H1 (cell line): Measurements from ENCODE around the gene SLC15A1. TPM values are rescaled to one million over a fixed set of nuclear protein-coding genes. Genes with fewer than 3 reads are reported as not detected.

Experiments used
- CTCF ChIA-PET: fragments of 300-600 bp; sonication (Branson Sonifier 250); formaldehyde crosslinking; loops from one replicate; lab custom pipeline; 2021; ENCODE audit not compliant: partially characterized antibody; lab: Charles Lee
- POLR2A ChIA-PET: fragments of 300-600 bp; sonication (Branson Sonifier 250); formaldehyde crosslinking; loops from one replicate; lab custom pipeline; 2021; ENCODE audit warnings: inconsistent platforms; ENCODE audit not compliant: partially characterized antibody; lab: Charles Lee
- DNase-seq, 2 experiments: peaks; one replicate each; pipeline versions ENCODE4 v3.0.0 to v3.0.0-alpha.2; 2010 to 2022; ENCODE audit warnings: low spot score in 2 of 2, low read depth in 1 of 2, mixed read lengths in 1 of 2
- FAIRE-seq: peaks from 2 replicates; lab custom pipeline; 2011; peaks lifted over from hg19 to GRCh38; lab: Jason Lieb, UNC
- H2AFZ ChIP-seq: 2 replicates; pipeline ENCODE4 v1.8.1; 2012; ENCODE audit warnings: low read length, inconsistent platforms
- H2AK5ac ChIP-seq: 2 replicates; pipeline ENCODE4 v1.6.1; 2013; ENCODE audit warnings: low read depth, low read length
- H2BK120ac ChIP-seq: replicated peaks from 2 replicates; pipeline ENCODE3; 2013; ENCODE audit warnings: low read depth, low read length, inconsistent platforms
- H2BK12ac ChIP-seq: 2 replicates; pipeline ENCODE4 v1.6.1; 2013; ENCODE audit warnings: low read depth, low read length
- H2BK15ac ChIP-seq: 2 replicates; pipeline ENCODE4 v1.6.1; 2013; ENCODE audit warnings: low read length
- H2BK20ac ChIP-seq: 2 replicates; pipeline ENCODE4 v1.6.1; 2013; ENCODE audit warnings: low read length
- H2BK5ac ChIP-seq: 2 replicates; pipeline ENCODE4 v1.6.1; 2013; ENCODE audit warnings: low read depth, low read length
- H3K14ac ChIP-seq: 2 replicates; pipeline ENCODE4 v1.6.1; 2013; ENCODE audit warnings: inconsistent platforms; ENCODE audit not compliant: insufficient read length
- H3K18ac ChIP-seq: 2 replicates; pipeline ENCODE4 v1.6.1; 2013; ENCODE audit warnings: low read length; ENCODE audit errors: extremely low read depth
- H3K23ac ChIP-seq: 2 replicates; pipeline ENCODE4 v1.6.1; 2013; ENCODE audit warnings: inconsistent platforms; ENCODE audit not compliant: insufficient read length
- H3K23me2 ChIP-seq: 2 replicates; pipeline ENCODE4 v1.6.1; 2013; ENCODE audit warnings: low read depth, low read length
- H3K27ac ChIP-seq: 2 replicates; pipeline ENCODE4 v1.6.1; 2011; ENCODE audit warnings: low read depth, low read length, inconsistent platforms
- H3K27me3 ChIP-seq, 4 experiments: replicated peaks in 1 of 4; 1 replicate in 1 of 4; 2 replicates in 3 of 4; pipeline versions ENCODE4 v1.6.1 to v1.8.1; 2011 to 2013; ENCODE audit warnings: low read length in 3 of 4, mild to moderate bottlenecking in 3 of 4, inconsistent platforms in 2 of 4, mixed read lengths in 2 of 4, moderate library complexity in 1 of 4; ENCODE audit not compliant: control insufficient read depth in 3 of 4, insufficient read depth in 3 of 4; ENCODE audit errors: extremely low read depth in 1 of 4
- H3K36me3 ChIP-seq, 4 experiments: 2 replicates each; pipeline versions ENCODE4 v1.6.1 to v1.8.1; 2011 to 2013; ENCODE audit warnings: mild to moderate bottlenecking in 4 of 4, low read length in 3 of 4, moderate library complexity in 2 of 4, control low read depth in 1 of 4, inconsistent platforms in 1 of 4; ENCODE audit not compliant: insufficient read depth in 4 of 4, control insufficient read depth in 2 of 4
- H3K4ac ChIP-seq: replicated peaks from 2 replicates; pipeline ENCODE3; 2013; ENCODE audit warnings: low read length, low read depth, mixed read lengths, inconsistent platforms; ENCODE audit not compliant: insufficient read length
- H3K4me1 ChIP-seq, 4 experiments: replicated peaks in 1 of 4; 1 replicate in 1 of 4; 2 replicates in 3 of 4; pipeline versions ENCODE4 v1.6.1 to v1.8.1; 2011 to 2013; ENCODE audit warnings: low read length in 3 of 4, inconsistent platforms in 2 of 4, mixed read lengths in 1 of 4; ENCODE audit not compliant: insufficient read depth in 4 of 4, control insufficient read depth in 3 of 4
- H3K4me2 ChIP-seq, 2 experiments: 2 replicates each; pipeline versions ENCODE4 v1.6.1 to v1.8.1; 2011 to 2013; ENCODE audit warnings: low read depth in 2 of 2, low read length in 2 of 2, control low read depth in 1 of 2, inconsistent platforms in 1 of 2, mild to moderate bottlenecking in 1 of 2; ENCODE audit not compliant: insufficient read depth in 1 of 2
- H3K4me3 ChIP-seq, 4 experiments: fragments of 200-600, 300-600 bp in 1 of 4; sonication (generic), shearing (Covaris generic), sonication (Bioruptor Twin) in 1 of 4; 2 replicates each; pipeline versions ENCODE4 v1.5.1 to v1.8.1; 2011 to 2016; ENCODE audit warnings: low read length in 4 of 4, low read depth in 3 of 4, control low read depth in 2 of 4, inconsistent platforms in 2 of 4, mild to moderate bottlenecking in 2 of 4, mixed read lengths in 1 of 4, moderate library complexity in 1 of 4; ENCODE audit not compliant: insufficient read depth in 2 of 4; ENCODE audit errors: extremely low read depth in 1 of 4
- H3K56ac ChIP-seq: replicated peaks from 2 replicates; pipeline ENCODE3; 2013; ENCODE audit warnings: low read depth, mild to moderate bottlenecking, mixed read lengths, low read length, inconsistent platforms; ENCODE audit not compliant: insufficient read length
- H3K79me1 ChIP-seq: 2 replicates; pipeline ENCODE4 v1.6.1; 2013; ENCODE audit warnings: low read depth, low read length, control low read depth
- H3K79me2 ChIP-seq, 2 experiments: 2 replicates each; pipeline versions ENCODE4 v1.6.1 to v1.8.1; 2012 to 2013; ENCODE audit warnings: low read length in 2 of 2, mild to moderate bottlenecking in 2 of 2, inconsistent platforms in 1 of 2; ENCODE audit not compliant: insufficient read depth in 2 of 2, control insufficient read depth in 1 of 2
- H3K9ac ChIP-seq, 4 experiments: replicated peaks in 1 of 4; 1 replicate in 1 of 4; 2 replicates in 3 of 4; pipeline versions ENCODE4 v1.6.1 to v1.8.1; 2011 to 2013; ENCODE audit warnings: low read depth in 3 of 4, low read length in 3 of 4, control low read depth in 2 of 4, mild to moderate bottlenecking in 2 of 4, moderate library complexity in 2 of 4, inconsistent platforms in 1 of 4; ENCODE audit errors: extremely low read depth in 1 of 4
- H3K9me3 ChIP-seq, 2 experiments: 2 replicates each; pipeline versions ENCODE4 v1.6.1 to v1.8.1; 2012 to 2013; ENCODE audit warnings: mild to moderate bottlenecking in 2 of 2, moderate library complexity in 2 of 2, control low read depth in 1 of 2, inconsistent platforms in 1 of 2, low read depth in 1 of 2, low read length in 1 of 2, mixed read lengths in 1 of 2; ENCODE audit not compliant: insufficient read depth in 2 of 2
- H4K20me1 ChIP-seq, 2 experiments: replicated peaks in 1 of 2; 2 replicates each; pipeline versions ENCODE3 to v1.8.1; 2011 to 2013; ENCODE audit warnings: inconsistent platforms in 2 of 2, low read length in 2 of 2, mild to moderate bottlenecking in 1 of 2; ENCODE audit not compliant: insufficient read depth in 2 of 2, control insufficient read depth in 1 of 2
- H4K5ac ChIP-seq: 2 replicates; pipeline ENCODE4 v1.6.1; 2013; ENCODE audit warnings: low read length, low read depth, mixed read lengths, inconsistent platforms; ENCODE audit not compliant: insufficient read length
- H4K8ac ChIP-seq: 2 replicates; pipeline ENCODE4 v1.8.0; 2013; ENCODE audit warnings: mild to moderate bottlenecking, moderate library complexity, low read length, inconsistent platforms; ENCODE audit not compliant: insufficient read depth; ENCODE audit errors: extremely low read depth
- H4K91ac ChIP-seq: replicated peaks from 2 replicates; pipeline ENCODE3; 2013; ENCODE audit warnings: low read length, mixed read lengths, inconsistent platforms; ENCODE audit not compliant: insufficient read length
- CEBPB ChIP-seq: IDR thresholded peaks from 2 replicates; pipeline ENCODE4 v1.6.1; 2012; ENCODE audit warnings: low read depth, low read length
- EP300 ChIP-seq, 2 experiments: IDR thresholded peaks; 1 replicate in 1 of 2; 2 replicates in 1 of 2; pipeline ENCODE4 v1.6.1; 2011 to 2012; ENCODE audit warnings: low read depth in 2 of 2, low read length in 2 of 2, mild to moderate bottlenecking in 2 of 2, borderline replicate concordance in 1 of 2, inconsistent platforms in 1 of 2, moderate library complexity in 1 of 2
- JUND ChIP-seq: IDR thresholded peaks from 2 replicates; pipeline ENCODE4 v1.6.1; 2011; ENCODE audit warnings: mild to moderate bottlenecking, improper control_type of control experiment, low read length
- KDM5A ChIP-seq: fragments of 200-600 bp; IDR thresholded peaks from 2 replicates; pipeline ENCODE4 v1.7.1; 2012; ENCODE audit warnings: mild to moderate bottlenecking, low read length, inconsistent platforms, mixed read lengths
- NRF1 ChIP-seq: IDR thresholded peaks from 2 replicates; pipeline ENCODE4 v1.6.1; 2011; ENCODE audit warnings: mild to moderate bottlenecking, low read depth, low read length, improper control_type of control experiment
- SIN3A ChIP-seq, 2 experiments: IDR thresholded peaks in 1 of 2; conservative IDR thresholded peaks in 1 of 2; 2 replicates each; pipeline ENCODE4 v1.6.1; 2011 to 2012; ENCODE audit warnings: low read length in 2 of 2, improper control_type of control experiment in 1 of 2, low read depth in 1 of 2, mild to moderate bottlenecking in 1 of 2
- TCF12 ChIP-seq: IDR thresholded peaks from 2 replicates; pipeline ENCODE4 v1.6.1; 2011; ENCODE audit warnings: low read depth, mild to moderate bottlenecking, low read length
- WGBS, 2 experiments: shearing (Covaris generic) in 1 of 2; methylation state at CpG; one replicate each; pipeline versions ENCODE4 v1.1.6 to v1.1.7; 2013 to 2015; ENCODE audit warnings: low lambda C conversion rate in 2 of 2, mixed read lengths in 2 of 2, inconsistent platforms in 1 of 2, low coverage in 1 of 2, missing lambda C conversion rate in 1 of 2; ENCODE audit not compliant: insufficient replicate concordance in 2 of 2, insufficient coverage in 1 of 2, insufficient read length in 1 of 2; ENCODE audit errors: extremely low coverage in 1 of 2, missing lambda C conversion rate in 1 of 2; 5-methylcytosine and 5-hydroxymethylcytosine counted together
- polyA plus RNA-seq, 7 experiments: library from polyadenylated mRNA; depleted of rRNA in 3 of 7; stranded (reverse) in 5 of 7; unstranded in 2 of 7; fragments of >200 nt in 5 of 7; fragments of 200-250 nt in 2 of 7; gene quantifications; 1 replicate in 5 of 7; 2 replicates in 1 of 7; 4 replicates in 1 of 7; pipeline versions ENCODE4 v1.2.1 to v1.2.3, GENCODE V29; 2011 to 2013; ENCODE audit warnings: missing spikeins in 2 of 7, mixed read lengths in 2 of 7
- total RNA-seq: library from RNA; stranded (reverse); fragmentation: NEBNext Ultra II Directional; extraction: Animal tissue kit (Norgen Biotek cat#: 25700); gene quantifications from 2 replicates; pipeline ENCODE4 v1.2.1, GENCODE V29; 2021
- TF ChIP-seq, protein P1 (sequence below): IDR thresholded peaks from 2 replicates; pipeline ENCODE4 v1.6.1; 2012; ENCODE audit warnings: inconsistent platforms

Gene SLC15A1
- total and polyA plus RNA-seq, 2 of the 8 experiments (the other 6 are each of a cell fraction or from before 2014, with no cell fraction given), result 1.3 to 2.4 TPM

DNA sequence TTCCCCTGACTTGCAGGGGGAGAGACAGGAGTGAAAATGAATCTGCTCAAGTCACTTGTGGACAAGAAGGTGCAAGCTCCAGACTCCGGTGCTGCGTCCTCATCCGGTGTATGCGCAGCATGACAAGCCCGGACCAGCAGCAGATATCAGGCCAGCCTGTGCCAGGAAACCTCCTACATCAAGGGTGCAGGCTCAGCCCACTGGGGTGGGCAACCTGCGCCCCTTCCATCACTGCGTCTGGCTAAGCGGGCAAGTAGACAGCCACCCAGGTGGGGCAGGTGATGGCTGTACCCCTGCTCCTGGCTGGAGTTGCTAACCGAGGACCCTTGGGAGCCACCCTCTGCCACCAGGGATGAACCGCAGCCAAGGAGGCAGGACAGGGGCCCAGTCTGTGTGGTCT is 32.9 kb upstream of the SLC15A1 start:
- no peak overlapping the region for H3K4me2 ChIP-seq
- no peak overlapping the region for H2BK12ac ChIP-seq
- H2BK5ac ChIP-seq, result no peak overlapping the region
- no peak overlapping the region for H2BK20ac ChIP-seq
- no peak overlapping the region for H3K4me3 ChIP-seq
- H2BK15ac ChIP-seq, result no peak overlapping the region
- H4K8ac ChIP-seq, result peak overlapping the region; percentile 31; the same call in 1 of the 2 replicates
- WGBS, 2 experiments, result 91% methylated on average over 10 of the region's 10 CpGs; no CpG with 5 or more reads in 1 of the 2 experiments
- CTCF ChIA-PET, result interaction anchor here (1.0 to 4.6 kb wide), 2 partner anchors 12 to 58 kb away, joined by 3 to 22 read pairs; no protein-coding TSS in a partner anchor
- DNase-seq (no peak), FAIRE-seq (no peak)
- H3K4ac ChIP-seq, result no peak overlapping the region
- H3K36me3 ChIP-seq, result no peaks in the 10 kb centered on the region
- no peaks in the 10 kb centered on the region for H3K79me2 ChIP-seq
- POLR2A ChIA-PET, result interaction anchor here (1.3 kb wide), 1 partner anchor 19 kb away, joined by 3 read pairs; no protein-coding TSS in a partner anchor
- H3K27me3 ChIP-seq, result no peaks in the 10 kb centered on the region
- H3K56ac ChIP-seq, result no peak overlapping the region
- H3K23me2 ChIP-seq, result no peaks in the 10 kb centered on the region
- H3K79me1 ChIP-seq, result no peaks in the 10 kb centered on the region
- no peak overlapping the region for H4K91ac ChIP-seq
- H4K20me1 ChIP-seq, result no peaks in the 10 kb centered on the region
- no peak overlapping the region for H4K5ac ChIP-seq
- no peak overlapping the region for H2AFZ ChIP-seq
- H3K18ac ChIP-seq, result no peak overlapping the region
- no peak overlapping the region for H3K14ac ChIP-seq
- TF ChIP-seq KDM5A, result no peak
- TF ChIP-seq JUND, result no peak
- TF ChIP-seq, protein P1, sequence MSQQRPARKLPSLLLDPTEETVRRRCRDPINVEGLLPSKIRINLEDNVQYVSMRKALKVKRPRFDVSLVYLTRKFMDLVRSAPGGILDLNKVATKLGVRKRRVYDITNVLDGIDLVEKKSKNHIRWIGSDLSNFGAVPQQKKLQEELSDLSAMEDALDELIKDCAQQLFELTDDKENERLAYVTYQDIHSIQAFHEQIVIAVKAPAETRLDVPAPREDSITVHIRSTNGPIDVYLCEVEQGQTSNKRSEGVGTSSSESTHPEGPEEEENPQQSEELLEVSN, result no peak
- TF ChIP-seq TCF12, result no peak
- no peak for TF ChIP-seq SIN3A (conservative IDR thresholded peaks at IDR 0.05 in 1 of 2, IDR thresholded peaks at IDR 0.05 in 1 of 2; ENCODE audit: low read depth in 1 of 2, low read length in 2 of 2)
- no peak for TF ChIP-seq NRF1
- no peak for TF ChIP-seq CEBPB
- no peak for TF ChIP-seq EP300 (IDR thresholded peaks at IDR 0.05; ENCODE audit: borderline replicate concordance in 1 of 2, low read depth in 2 of 2, low read length in 2 of 2)
- no peak overlapping the region for H3K23ac ChIP-seq
- no peak overlapping the region for H2BK120ac ChIP-seq
- H3K27ac ChIP-seq, result no peak overlapping the region
- no peak overlapping the region for H3K9ac ChIP-seq
- no peak overlapping the region for H2AK5ac ChIP-seq
- H3K4me1 ChIP-seq, result no peaks in the 10 kb centered on the region
- H3K9me3 ChIP-seq, result no peaks in the 10 kb centered on the region
